HUES64 (cell line): ENCODE data around the gene GNAI3.

Source experiments
- H3K27ac ChIP-seq: 2 replicates; pipeline ENCODE4 v1.7.0; 2013; ENCODE audit warnings: low read depth, low read length, inconsistent platforms
- H3K27me3 ChIP-seq: 2 replicates; pipeline ENCODE4 v1.6.1; 2013; ENCODE audit warnings: mild to moderate bottlenecking, low read length; ENCODE audit not compliant: insufficient read depth
- H3K36me3 ChIP-seq: 2 replicates; pipeline ENCODE4 v1.6.1; 2013; ENCODE audit warnings: mild to moderate bottlenecking, low read length; ENCODE audit not compliant: insufficient read depth
- H3K4me1 ChIP-seq: 2 replicates; pipeline ENCODE4 v1.6.1; 2013; ENCODE audit warnings: mild to moderate bottlenecking, low read length, moderate library complexity; ENCODE audit not compliant: insufficient read depth
- H3K4me3 ChIP-seq: 2 replicates; pipeline ENCODE4 v1.5.1; 2013; ENCODE audit warnings: mild to moderate bottlenecking, low read length, moderate library complexity
- H3K9ac ChIP-seq: 2 replicates; pipeline ENCODE4 v1.6.1; 2013; ENCODE audit warnings: mild to moderate bottlenecking, low read depth, low read length
- H3K9me3 ChIP-seq: 2 replicates; pipeline ENCODE4 v1.6.1; 2013; ENCODE audit warnings: low read depth, low read length; ENCODE audit not compliant: insufficient read depth
- WGBS: fragments of 150-250, 120-280 bp; methylation state at CpG from one replicate; pipeline ENCODE4 v1.1.7; 2013; ENCODE audit warnings: missing lambda C conversion rate; 5-methylcytosine and 5-hydroxymethylcytosine counted together

The GNAI3 gene

DNA sequence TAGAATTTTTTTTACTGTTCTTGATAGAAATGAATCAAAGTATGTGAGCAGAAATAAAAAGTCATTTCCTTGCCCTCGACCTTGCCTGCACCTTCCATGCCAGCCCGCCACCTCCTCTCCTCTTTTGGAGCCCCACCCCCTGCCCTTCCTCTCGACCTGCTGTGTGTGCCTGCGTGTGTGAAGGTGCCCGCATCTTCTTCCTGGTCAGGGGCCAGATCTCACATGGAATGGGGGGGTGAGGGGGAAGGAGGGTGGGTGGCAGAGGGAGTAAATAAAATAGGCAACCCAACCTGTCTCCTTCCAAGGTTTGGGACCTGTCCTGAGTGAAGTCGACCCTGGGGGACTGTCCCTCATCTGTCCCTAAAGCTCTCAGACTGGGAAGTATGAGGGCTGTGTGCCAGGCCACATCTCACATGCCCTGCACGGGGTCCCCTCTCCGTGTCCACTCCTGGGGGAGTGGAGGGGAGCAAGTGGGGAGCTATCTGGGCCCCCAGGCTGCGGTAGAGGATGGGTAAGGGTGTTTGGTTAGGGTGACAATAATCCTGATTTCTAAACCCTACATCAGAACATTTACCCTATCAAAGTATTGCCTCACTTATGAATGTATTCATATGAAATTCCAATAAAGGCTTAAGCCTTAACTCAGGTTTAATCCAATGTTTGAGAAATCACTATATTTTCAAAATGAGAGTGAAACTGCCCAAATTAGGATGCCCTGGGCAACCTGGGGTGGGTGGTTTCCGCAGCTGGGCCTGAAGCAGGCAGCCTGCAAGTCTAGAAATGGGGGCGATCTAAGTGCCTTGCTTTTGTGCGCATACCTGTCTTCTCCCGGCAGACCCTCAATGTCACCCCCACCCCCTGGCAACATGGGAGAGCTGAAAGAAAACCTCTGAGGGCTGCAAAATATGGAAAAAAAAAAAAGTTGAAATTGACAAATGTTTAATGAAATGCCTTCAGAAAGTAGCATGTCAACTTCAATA is 86.6 kb downstream of the GNAI3 start:
- Histone ChIP-seq H3K36me3 (peaks cover 14% of the 10 kb centered on the region), H3K9ac (no peak overlapping the region), H3K4me1 (peaks cover 16% of the 10 kb centered on the region), H3K27ac (no peak overlapping the region), H3K27me3 (no peaks in the 10 kb centered on the region), H3K4me3 (no peak overlapping the region), H3K9me3 (no peaks in the 10 kb centered on the region)
- WGBS, result 79% methylated on average over 10 of the region's 13 CpGs

DNA sequence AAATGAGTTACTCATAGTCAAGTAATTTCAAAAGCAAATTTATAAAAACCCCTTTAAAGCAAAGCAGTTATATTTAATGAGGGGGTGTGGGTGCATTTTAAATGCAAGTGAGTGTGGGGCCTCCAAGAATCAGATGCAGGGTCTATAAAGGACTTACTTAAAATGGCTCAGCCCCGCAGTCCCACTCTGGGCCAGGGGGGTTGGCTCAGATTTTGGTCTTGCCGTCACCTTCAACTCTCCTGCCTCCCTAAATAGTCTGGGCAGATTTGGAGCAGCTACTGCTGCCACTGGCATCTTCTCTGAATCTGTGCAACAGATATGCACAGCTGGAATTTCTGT is 87.4 kb downstream of the GNAI3 start:
- H3K27me3 ChIP-seq, result no peaks in the 10 kb centered on the region
- H3K4me3 ChIP-seq, result no peak overlapping the region
- no peak overlapping the region for H3K27ac ChIP-seq
- H3K36me3 ChIP-seq, result peaks cover 11% of the 10 kb centered on the region
- no peak overlapping the region for H3K9ac ChIP-seq
- WGBS, result 62% methylated on average over 2 of the region's 2 CpGs
- no peaks in the 10 kb centered on the region for H3K9me3 ChIP-seq
- H3K4me1 ChIP-seq, result peaks cover 16% of the 10 kb centered on the region

DNA sequence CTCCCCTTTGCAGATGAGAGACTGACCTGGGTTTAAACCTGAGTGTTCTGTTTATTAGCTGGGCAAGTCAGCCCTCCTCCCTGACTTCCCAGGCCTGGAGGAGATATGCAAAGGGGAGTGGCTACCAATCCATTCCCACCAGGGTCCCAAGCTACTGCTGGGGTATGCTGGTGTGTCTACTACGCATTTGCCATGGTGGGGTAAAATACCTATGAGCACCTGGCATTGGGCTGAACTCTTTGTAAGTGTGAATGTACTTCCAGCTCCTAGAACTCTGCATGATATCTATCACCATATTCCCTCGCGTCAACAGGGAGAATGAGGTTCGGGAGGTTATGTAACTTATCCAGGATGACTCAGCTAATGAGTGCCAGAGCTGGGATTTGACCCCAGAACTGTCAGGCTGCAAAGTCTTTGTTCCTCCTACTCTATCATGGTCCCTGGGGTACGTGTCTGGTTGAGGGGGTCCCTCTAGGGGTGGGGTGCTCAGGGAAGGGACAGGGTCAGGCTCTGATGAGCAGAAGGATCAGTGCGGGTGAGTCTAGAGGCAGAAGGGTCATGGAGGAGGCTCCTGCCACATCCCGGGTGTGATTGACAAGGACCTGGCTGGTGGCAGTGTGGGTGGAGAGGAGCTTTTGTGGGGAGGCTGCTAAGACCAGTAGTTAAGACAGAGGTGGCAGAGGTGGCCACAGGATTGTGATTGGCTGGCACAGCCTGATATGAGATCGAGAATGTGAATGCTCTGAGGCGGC is 88.0 kb downstream of the GNAI3 start:
- Histone ChIP-seq H3K27me3 (no peaks in the 10 kb centered on the region), H3K27ac (no peak overlapping the region), H3K9ac (no peak overlapping the region), H3K4me1 (peaks cover 16% of the 10 kb centered on the region), H3K36me3 (peaks cover 6% of the 10 kb centered on the region), H3K9me3 (no peaks in the 10 kb centered on the region), H3K4me3 (no peak overlapping the region)
- WGBS, result 61% methylated on average over 9 of the region's 9 CpGs

DNA sequence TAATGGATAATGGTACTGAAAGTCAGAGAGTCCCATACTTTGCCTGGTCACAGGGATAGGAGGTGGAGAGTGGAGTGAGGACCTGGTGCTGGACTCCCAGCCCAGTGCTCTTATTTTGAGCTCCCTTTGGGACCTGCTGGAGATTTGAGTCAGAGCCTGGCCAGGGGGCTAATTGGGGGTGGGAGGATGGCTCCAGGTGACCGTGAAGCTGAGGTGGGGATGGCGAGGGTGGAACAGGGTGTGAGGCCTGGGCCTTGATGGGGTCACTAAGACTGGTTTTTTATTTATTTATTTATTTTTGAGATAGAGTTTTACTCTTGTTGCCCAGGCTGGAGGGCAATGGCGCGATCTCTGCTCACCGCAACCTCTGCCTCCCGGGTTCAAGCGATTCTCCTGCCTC is 89.0 kb downstream of the GNAI3 start:
- H3K9ac ChIP-seq, result no peak overlapping the region
- H3K27me3 ChIP-seq, result peaks cover under 1% of the 10 kb centered on the region; the same call in 1 of the 2 replicates
- H3K36me3 ChIP-seq, result no peaks in the 10 kb centered on the region
- H3K27ac ChIP-seq, result no peak overlapping the region
- WGBS, result 96% methylated on average over 7 of the region's 7 CpGs
- no peaks in the 10 kb centered on the region for H3K9me3 ChIP-seq
- H3K4me1 ChIP-seq, result peaks cover 16% of the 10 kb centered on the region
- no peak overlapping the region for H3K4me3 ChIP-seq

DNA sequence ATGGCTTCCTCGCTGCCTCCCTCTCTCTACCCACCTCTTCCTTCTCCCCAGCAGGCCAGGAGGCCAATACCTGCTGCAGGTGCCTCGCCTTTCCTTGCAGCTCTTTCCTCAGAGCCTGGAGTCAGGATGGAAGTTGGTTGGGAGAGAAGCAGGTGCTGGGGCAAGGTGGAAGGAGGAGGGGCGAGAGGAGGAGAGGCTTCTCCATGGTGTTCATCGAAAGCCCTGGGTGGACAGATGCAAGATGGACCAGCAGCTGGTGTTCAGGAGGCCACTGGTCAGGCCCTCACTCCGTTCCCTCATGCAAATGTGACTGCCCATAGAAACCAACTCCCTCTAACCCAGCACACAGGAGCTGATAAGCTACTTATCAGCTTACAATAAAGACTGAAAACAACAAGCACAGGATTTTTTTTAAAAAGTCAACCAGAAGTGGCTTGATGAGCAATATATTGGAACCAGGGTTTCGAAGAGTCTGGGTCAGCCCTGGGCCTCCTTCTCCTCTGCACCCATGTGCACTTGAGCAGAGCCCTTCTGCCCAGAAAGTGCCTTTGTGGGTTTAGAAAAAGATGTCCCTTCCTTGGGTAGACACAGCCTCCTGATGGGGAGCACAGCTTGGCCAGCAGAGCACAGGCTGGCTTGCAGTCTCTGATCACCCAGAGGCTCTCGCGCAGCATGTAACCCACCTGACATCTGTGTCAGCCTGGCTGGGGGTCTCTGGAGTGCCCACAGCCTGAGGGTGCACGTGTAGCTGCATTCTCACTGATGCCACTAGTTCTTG is 90.8 kb downstream of the GNAI3 start:
- Histone ChIP-seq H3K9ac (no peak overlapping the region), H3K36me3 (no peaks in the 10 kb centered on the region), H3K9me3 (no peaks in the 10 kb centered on the region), H3K4me1 (peaks cover 16% of the 10 kb centered on the region), H3K27me3 (peaks cover 7% of the 10 kb centered on the region; the same call in 1 of the 2 replicates), H3K4me3 (no peak overlapping the region), H3K27ac (no peak overlapping the region)
- WGBS, result 91% methylated on average over 9 of the region's 9 CpGs

DNA sequence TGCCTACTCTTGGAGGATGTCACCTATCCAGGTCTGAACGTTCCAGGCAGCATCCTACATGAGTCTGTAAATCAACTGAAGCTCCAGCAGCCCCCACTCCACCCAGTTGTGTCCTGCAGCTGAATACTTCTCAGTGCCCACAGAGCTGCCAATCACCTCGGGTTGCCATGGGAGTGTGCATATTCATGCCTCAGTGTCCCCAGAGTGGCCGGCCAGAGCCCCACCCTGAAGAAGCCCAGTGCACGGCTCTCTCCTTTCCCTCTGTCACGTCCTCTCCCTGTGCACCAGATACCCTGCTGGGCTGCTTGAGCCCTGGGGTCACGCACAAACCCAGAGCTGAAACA is 91.4 kb downstream of the GNAI3 start:
- 58% methylated on average over 6 of the region's 6 CpGs for WGBS
- Histone ChIP-seq H3K4me1 (peaks cover 16% of the 10 kb centered on the region), H3K9ac (no peak overlapping the region), H3K36me3 (no peaks in the 10 kb centered on the region), H3K4me3 (no peak overlapping the region), H3K27ac (no peak overlapping the region), H3K27me3 (peaks cover 7% of the 10 kb centered on the region; the same call in 1 of the 2 replicates), H3K9me3 (no peaks in the 10 kb centered on the region)

DNA sequence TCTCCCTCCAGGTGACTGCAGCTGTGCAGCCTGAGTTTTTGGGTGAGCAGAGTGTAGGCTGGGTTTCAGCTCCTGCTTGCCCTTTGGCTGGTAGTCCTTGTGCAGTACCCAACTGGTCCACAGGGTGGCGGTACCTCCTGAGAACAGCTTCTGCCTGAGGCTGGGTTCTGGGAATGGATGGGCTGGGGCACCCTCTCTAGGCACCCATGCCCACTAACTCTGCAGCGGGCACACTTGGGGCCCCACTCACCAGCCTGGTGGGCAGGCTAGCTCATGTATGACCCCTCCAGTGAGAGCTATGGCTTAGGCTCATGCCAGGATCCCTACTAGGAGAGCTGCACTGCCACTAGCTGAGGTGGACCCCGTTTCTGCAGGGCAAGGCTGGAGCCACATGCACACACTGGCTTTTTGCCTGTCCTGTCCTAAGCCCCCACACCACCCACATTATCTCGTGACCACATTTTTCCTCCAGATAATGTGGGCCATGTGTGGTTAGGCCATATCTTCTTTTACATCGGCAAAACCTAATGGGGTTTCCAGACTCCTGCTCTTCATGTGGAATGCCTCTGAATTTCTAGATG is 92.0 kb downstream of the GNAI3 start:
- Histone ChIP-seq H3K9me3 (no peaks in the 10 kb centered on the region), H3K4me3 (no peak overlapping the region), H3K9ac (no peak overlapping the region), H3K27ac (no peak overlapping the region), H3K27me3 (peaks cover 7% of the 10 kb centered on the region; the same call in 1 of the 2 replicates), H3K36me3 (no peaks in the 10 kb centered on the region), H3K4me1 (peaks cover 14% of the 10 kb centered on the region)
- WGBS, result 46% methylated on average over 5 of the region's 5 CpGs

DNA sequence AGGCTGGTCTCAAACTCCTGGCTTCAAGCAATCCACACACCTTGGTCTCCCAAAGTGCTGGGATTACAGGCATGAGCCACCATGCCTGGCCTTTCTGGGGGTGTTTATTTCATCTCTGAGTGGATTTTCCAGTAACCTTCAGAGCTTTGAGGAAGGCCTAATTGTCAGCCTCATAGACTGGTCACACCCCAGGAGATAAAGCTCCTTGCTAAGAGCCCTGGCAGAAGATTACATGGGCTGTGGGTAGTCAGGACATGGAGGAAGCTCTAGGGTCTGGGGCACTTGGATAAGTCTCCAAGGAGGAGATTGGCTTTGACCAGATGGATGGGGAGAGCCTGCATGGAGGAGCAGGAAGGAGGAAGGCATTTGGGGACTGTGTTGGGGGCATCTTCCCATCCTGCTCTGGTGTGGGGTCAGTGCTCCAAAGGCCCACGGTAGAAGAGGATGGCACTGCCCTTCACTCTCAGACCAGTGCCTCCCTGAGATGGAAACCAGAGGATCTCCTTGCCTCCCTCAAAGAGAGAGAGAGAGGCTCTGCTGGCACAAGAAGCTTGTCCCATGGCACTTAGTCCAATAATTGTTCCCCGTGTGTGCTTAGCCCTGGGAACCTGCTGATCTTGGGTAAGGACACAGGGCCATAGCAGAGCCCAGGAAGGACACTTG is 92.8 kb downstream of the GNAI3 start:
- Histone ChIP-seq H3K27ac (no peak overlapping the region), H3K36me3 (no peaks in the 10 kb centered on the region), H3K4me1 (peaks cover 5% of the 10 kb centered on the region), H3K9me3 (no peaks in the 10 kb centered on the region), H3K4me3 (no peak overlapping the region), H3K27me3 (peaks cover 7% of the 10 kb centered on the region; the same call in 1 of the 2 replicates), H3K9ac (no peak overlapping the region)
- 87% methylated on average over 2 of the region's 2 CpGs for WGBS

DNA sequence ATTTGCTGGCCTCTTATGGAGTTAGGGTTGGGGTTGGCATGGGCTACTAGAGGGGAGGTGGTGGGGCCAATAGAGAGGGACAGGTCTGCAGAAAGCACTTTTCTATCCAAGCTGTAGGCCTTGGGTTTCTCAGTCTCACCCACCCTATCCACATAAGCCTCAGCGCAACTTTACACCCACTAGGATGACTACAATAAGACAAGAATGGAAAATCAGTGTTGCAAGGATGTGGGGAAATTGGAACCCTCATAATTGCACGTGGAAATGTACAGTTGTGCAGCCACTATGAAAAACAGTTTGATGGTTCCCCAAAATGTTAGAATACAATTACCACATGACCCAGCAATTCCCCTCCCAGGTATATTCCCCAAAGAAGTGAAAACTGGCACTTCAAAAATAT is 93.4 kb downstream of the GNAI3 start:
- WGBS, result 90% methylated on average over 1 of the region's 2 CpGs

DNA sequence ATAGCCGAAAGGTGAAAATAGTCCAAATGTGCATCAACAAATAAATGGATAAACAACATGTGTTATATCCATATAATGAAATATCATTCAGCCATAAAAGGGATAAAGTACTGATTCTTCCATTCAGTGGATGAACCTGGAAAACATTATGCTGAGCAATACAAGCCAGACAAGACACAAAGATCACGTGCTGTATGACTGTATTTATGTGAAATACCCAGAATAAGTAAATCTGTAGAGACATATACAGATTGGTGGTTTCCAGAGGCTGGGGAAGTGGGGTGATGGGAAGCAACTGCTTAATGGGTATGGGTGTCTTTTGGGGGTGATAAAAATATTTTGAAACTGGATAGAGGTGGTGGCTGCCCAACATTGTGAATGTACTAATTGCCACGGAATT is 94.2 kb downstream of the GNAI3 start:
- H3K27me3 ChIP-seq, result peaks cover 7% of the 10 kb centered on the region; the same call in 1 of the 2 replicates
- 68% methylated on average over 1 of the region's 3 CpGs for WGBS

More for the DNA sequence above, 93.4 kb downstream of the GNAI3 start:
- H3K4me1 ChIP-seq, result no peaks in the 10 kb centered on the region; the same call in 1 of the 2 replicates
- H3K9ac ChIP-seq, result no peak overlapping the region
- H3K36me3 ChIP-seq, result no peaks in the 10 kb centered on the region
- no peak overlapping the region for H3K27ac ChIP-seq
- peaks cover 7% of the 10 kb centered on the region; the same call in 1 of the 2 replicates for H3K27me3 ChIP-seq
- no peak overlapping the region for H3K4me3 ChIP-seq
- H3K9me3 ChIP-seq, result no peaks in the 10 kb centered on the region

More for the DNA sequence above, 94.2 kb downstream of the GNAI3 start:
- no peak overlapping the region for H3K9ac ChIP-seq
- H3K27ac ChIP-seq, result no peak overlapping the region
- H3K36me3 ChIP-seq, result no peaks in the 10 kb centered on the region
- no peaks in the 10 kb centered on the region for H3K9me3 ChIP-seq
- H3K4me3 ChIP-seq, result no peak overlapping the region
- no peaks in the 10 kb centered on the region for H3K4me1 ChIP-seq
